GM19463 (cell line): ENCODE measurements around the gene CCNG2.

Experiments used
- ATAC-seq: cut with Tn5 transposase; IDR thresholded peaks from one replicate; pipeline ENCODE4 v1.9.1; 2021; ENCODE audit warnings: mild to moderate bottlenecking, moderate library complexity; ENCODE audit not compliant: unreplicated experiment

CCNG2 gene

GRCh38 chr4:77146186-77147078 is 10.6 kb upstream of the CCNG2 start:
- ATAC-seq = no peak

GRCh38 chr4:77147079-77147782 is 9.8 kb upstream of the CCNG2 start:
- ATAC-seq = no peak

GRCh38 chr4:77148078-77148477 is 8.9 kb upstream of the CCNG2 start:
- no peak for ATAC-seq

GRCh38 chr4:77149789-77150188 is 7.2 kb upstream of the CCNG2 start:
- ATAC-seq = no peak

GRCh38 chr4:77151241-77151640 is 5.8 kb upstream of the CCNG2 start:
- ATAC-seq = no peak

GRCh38 chr4:77152421-77152820 is 4.6 kb upstream of the CCNG2 start:
- no peak for ATAC-seq

GRCh38 chr4:77153006-77153405 is 4.0 kb upstream of the CCNG2 start:
- ATAC-seq = no peak

- no peak for ATAC-seq
Observed at GRCh38 chr4:77154065-77154464, 2.9 kb upstream of the CCNG2 start.

GRCh38 chr4:77154761-77155499 is 2.1 kb upstream of the CCNG2 start:
- no peak for ATAC-seq

GRCh38 chr4:77155631-77156452 is 1.2 kb upstream of the CCNG2 start:
- no peak for ATAC-seq

GRCh38 chr4:77156533-77156911 is 485 bp upstream of the CCNG2 start:
- ATAC-seq = peak; percentile 82

GRCh38 chr4:77157859-77158486 is 966 bp downstream of the CCNG2 start:
- peak; percentile 52 for ATAC-seq

- no peak for ATAC-seq
Observed at GRCh38 chr4:77158487-77158861, 1.5 kb downstream of the CCNG2 start.

- no peak for ATAC-seq
Observed at GRCh38 chr4:77159806-77160205, 2.8 kb downstream of the CCNG2 start.

- no peak for ATAC-seq
Observed at GRCh38 chr4:77163641-77164040, 6.6 kb downstream of the CCNG2 start.

- no peak for ATAC-seq
Observed at GRCh38 chr4:77167173-77167572, 10.2 kb downstream of the CCNG2 start.

GRCh38 chr4:77167866-77168265 is 10.9 kb downstream of the CCNG2 start:
- ATAC-seq = no peak

GRCh38 chr4:77169481-77169880 is 12.5 kb downstream of the CCNG2 start:
- no peak for ATAC-seq

GRCh38 chr4:77170926-77171325 is 13.9 kb downstream of the CCNG2 start:
- ATAC-seq = no peak

- no peak for ATAC-seq
Observed at GRCh38 chr4:77172336-77172735, 15.3 kb downstream of the CCNG2 start.
